HUES6 (cell line): Measurements from ENCODE around the gene ZNF680.
"Not testable (repeated sequence)": the region's sequence is repeated elsewhere in the genome, so short reads cannot be mapped to it uniquely, and the experiment has no call there.

Source experiments
- H3K27ac ChIP-seq: 2 replicates; pipeline ENCODE4 v1.7.0; 2013; ENCODE audit warnings: low read depth, mild to moderate bottlenecking, low read length, inconsistent platforms
- H3K27me3 ChIP-seq: 2 replicates; pipeline ENCODE4 v1.6.1; 2013; ENCODE audit warnings: low read length; ENCODE audit not compliant: control insufficient read depth, insufficient read depth
- H3K36me3 ChIP-seq: 2 replicates; pipeline ENCODE4 v1.6.1; 2013; ENCODE audit warnings: low read length; ENCODE audit not compliant: control insufficient read depth, insufficient read depth
- H3K4me1 ChIP-seq: 2 replicates; pipeline ENCODE4 v1.6.1; 2013; ENCODE audit warnings: low read length; ENCODE audit not compliant: control insufficient read depth, insufficient read depth
- H3K4me3 ChIP-seq: 2 replicates; pipeline ENCODE4 v1.5.1; 2013; ENCODE audit warnings: low read depth, low read length
- H3K9ac ChIP-seq: one replicate; pipeline ENCODE4 v1.6.1; 2013; ENCODE audit warnings: mild to moderate bottlenecking, low read length
- H3K9me3 ChIP-seq: 2 replicates; pipeline ENCODE4 v1.6.1; 2013; ENCODE audit warnings: low read depth, low read length; ENCODE audit not compliant: control insufficient read depth, insufficient read depth

ZNF680 gene

DNA sequence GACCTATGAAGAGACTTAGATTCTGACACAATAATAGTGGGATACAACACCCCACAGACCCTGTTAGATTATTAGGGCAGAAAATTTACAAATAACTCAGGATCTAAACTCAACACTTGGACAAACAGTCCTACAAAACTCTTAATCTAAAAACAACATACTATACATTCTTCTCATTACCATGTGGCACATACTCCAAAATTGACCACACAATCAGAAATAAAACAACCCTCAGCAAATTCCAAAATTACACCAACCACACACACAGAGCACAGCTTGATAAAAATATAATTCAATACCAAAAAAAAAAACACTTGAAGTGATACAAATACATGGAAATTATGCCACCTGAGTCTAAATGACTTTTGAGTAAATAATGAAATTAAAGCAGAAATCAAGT is 7.8 kb downstream of the ZNF680 start:
- Histone ChIP-seq H3K36me3 (no peaks in the 10 kb centered on the region), H3K27me3 (no peaks in the 10 kb centered on the region), H3K9me3 (peaks cover 34% of the 10 kb centered on the region), H3K4me3 (no peak overlapping the region), H3K4me1 (no peaks in the 10 kb centered on the region), H3K9ac (no peak overlapping the region), H3K27ac (no peak overlapping the region)

DNA sequence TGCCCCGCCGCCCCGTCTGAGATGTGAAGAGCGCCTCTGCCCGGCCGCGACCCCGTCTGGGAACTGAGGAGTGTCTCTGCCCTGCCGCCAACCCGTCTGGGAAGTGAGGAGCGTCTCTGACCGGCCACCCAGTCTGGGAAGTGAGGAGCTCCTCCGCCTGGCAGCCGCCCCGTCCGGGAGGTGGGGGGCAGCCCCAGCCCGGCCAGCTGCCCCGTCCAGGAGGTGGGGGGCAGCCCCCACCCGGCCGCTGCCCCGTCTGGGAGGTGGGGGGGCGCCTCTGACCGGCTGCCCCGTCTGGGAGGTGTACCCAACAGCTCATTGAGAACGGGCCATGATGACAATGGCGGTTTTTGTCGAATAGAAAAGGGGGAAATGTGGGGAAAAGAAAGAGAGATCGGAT is 8.7 kb downstream of the ZNF680 start:
- H3K9me3 ChIP-seq = peaks cover 36% of the 10 kb centered on the region
- not testable (repeated sequence) for H3K36me3 ChIP-seq, H3K27ac ChIP-seq, H3K9ac ChIP-seq, H3K27me3 ChIP-seq, H3K4me3 ChIP-seq, H3K4me1 ChIP-seq

DNA sequence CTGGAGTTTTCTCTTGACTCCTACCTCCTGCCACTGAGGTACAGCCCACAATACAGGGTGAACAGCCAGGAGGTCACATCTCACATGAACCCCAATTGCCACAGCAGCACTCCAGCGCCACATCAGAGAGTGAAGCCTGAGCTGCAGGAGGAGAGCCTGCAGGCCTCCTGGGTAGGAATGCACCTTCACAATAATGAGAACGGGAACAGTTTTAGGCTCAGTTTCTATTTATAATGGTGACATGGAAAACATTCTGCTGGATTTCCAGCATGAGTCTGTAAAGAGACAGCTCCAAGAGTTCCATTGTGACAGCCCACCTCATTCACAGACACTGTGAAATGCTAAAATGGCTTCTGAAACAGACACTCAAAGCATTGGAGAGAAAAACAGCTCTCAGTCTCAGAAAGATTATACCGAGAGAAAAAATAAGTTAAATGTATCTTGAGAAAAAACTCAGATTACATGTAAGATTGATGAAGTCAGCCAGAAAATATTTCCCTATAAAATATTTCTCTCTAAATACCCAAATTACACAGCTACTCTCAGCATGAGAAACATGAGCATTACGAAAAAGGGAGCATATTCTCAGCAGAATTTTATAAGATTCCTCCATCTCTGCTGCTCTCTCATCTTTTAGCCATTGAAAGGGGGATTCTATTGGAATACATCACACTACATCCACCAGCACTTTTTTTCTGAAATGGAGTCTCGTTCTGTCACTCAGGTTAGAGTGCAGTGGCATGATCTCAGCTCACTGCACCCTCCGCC is 11.3 kb downstream of the ZNF680 start:
- Histone ChIP-seq H3K27ac (no peak overlapping the region), H3K27me3 (no peaks in the 10 kb centered on the region), H3K36me3 (peaks cover 2% of the 10 kb centered on the region; the same call in 1 of the 2 replicates), H3K9me3 (peaks cover 44% of the 10 kb centered on the region), H3K4me1 (no peaks in the 10 kb centered on the region), H3K9ac (no peak overlapping the region), H3K4me3 (no peak overlapping the region)

DNA sequence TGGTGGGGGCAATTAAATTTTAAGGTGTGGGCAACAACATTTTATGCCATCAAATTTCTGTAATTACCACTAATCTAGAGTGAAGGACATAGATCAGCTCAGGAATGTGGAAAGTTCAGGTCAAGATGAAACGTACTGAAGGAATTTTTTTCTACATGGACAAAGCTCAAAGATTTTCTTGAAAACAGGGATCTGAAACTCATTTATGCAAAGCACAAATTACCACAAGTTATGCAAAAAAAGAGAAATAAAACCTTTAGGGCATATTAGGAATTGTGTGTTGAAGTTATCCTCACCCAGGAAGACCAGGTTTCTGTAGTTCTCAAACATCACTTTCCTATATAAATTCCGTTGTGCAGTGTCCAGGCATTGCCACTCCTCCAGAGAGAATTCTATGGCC is 18.9 kb downstream of the ZNF680 start:
- no peaks in the 10 kb centered on the region for H3K27me3 ChIP-seq

DNA sequence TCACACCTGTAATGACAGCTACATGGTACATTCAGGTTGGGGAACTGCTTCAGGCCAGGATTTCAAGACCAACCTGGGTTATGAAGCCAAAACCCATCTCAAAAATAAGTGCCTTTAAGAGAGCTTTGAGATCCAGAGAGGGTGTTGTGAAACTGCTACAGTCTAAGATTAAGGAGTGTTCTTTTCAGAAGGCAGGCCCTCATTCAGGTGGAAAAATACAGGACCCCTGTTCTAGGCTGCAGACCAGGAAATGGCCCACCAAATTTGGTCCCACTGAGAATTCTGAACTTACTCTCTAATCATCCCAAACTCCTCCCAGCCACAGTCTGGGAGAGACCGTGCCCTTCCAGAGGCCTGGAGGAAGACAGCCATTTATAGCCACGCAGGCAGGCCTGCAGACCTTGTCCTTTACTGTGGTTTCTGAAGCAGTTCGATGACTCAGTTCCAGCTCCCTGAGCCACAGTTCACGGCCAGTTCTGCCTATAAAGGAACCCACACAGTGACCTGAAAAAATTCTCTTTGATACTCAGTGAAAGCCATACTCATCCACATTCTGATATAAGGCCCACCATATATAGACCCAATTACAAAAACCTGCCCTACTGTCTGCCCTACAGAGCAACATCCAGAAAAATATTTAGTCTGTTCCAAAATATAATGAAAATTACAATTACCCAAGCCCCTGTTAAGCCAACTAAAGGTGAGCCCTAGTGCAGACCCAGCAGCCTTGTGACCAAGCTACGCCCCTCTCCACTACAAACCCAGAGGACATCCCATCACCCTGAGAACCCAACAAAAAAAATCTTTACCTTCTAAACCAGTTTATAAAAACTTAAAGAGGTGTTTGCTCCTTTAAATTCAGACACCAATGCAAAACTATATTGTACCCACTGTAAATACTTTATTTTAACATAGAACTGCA is 21.2 kb downstream of the ZNF680 start:
- H3K27me3 ChIP-seq = no peaks in the 10 kb centered on the region
- peaks cover 35% of the 10 kb centered on the region for H3K9me3 ChIP-seq
- H3K4me3 ChIP-seq = no peak overlapping the region
- H3K27ac ChIP-seq = no peak overlapping the region
- peaks cover 17% of the 10 kb centered on the region; the same call in 1 of the 2 replicates for H3K36me3 ChIP-seq
- H3K4me1 ChIP-seq = no peaks in the 10 kb centered on the region
- no peak overlapping the region for H3K9ac ChIP-seq

More for the DNA sequence above, 18.9 kb downstream of the ZNF680 start:
- Histone ChIP-seq H3K4me3 (no peak overlapping the region), H3K27ac (no peak overlapping the region), H3K9ac (no peak overlapping the region), H3K36me3 (peaks cover 15% of the 10 kb centered on the region; the same call in 1 of the 2 replicates), H3K9me3 (peaks cover 36% of the 10 kb centered on the region), H3K4me1 (no peaks in the 10 kb centered on the region)

DNA sequence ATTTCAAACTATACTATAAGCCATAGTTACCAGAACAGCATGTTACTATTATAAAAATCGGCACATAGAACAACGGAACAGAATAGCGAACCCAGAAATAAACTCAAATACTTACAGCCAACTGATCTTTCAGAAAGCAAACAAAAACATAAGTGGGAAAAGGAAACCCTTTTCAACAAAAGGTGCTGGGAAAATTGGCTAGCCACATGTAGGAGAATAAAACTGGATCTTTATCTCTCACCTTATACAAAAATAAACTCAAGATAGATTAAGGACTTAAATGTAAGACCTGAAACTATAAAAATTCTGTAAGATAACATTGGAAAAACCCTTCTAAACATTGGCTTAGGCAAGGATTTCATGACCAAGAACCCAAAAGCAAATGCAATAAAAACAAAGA is 29.1 kb downstream of the ZNF680 start:
- Histone ChIP-seq H3K4me1 (no peaks in the 10 kb centered on the region), H3K4me3 (no peak overlapping the region), H3K9me3 (peaks cover 52% of the 10 kb centered on the region), H3K27ac (no peak overlapping the region), H3K36me3 (peaks cover 9% of the 10 kb centered on the region; the same call in 1 of the 2 replicates), H3K9ac (no peak overlapping the region), H3K27me3 (no peaks in the 10 kb centered on the region)

DNA sequence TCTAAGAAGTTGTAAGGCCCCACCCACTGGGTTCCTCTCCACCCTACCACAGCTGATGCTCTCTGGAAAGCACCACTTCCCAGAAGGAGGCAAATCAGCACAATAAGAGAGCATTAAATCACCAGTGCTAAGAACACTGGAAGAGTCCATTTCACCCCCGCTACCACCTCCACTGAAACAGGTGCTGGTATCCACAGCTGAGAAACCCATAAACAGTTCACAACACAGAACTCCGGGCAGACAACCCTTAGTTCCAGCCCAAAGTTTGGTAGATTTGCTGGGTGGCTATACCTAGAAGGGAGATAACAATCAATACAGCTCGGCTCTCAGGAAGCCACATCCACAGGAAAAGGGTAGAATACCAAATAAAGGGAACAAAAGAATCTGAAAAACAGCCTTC is 34.1 kb downstream of the ZNF680 start:
- Histone ChIP-seq H3K4me3 (no peak overlapping the region), H3K27me3 (no peaks in the 10 kb centered on the region), H3K4me1 (no peaks in the 10 kb centered on the region), H3K36me3 (peaks cover 20% of the 10 kb centered on the region; the same call in 1 of the 2 replicates), H3K9ac (no peak overlapping the region), H3K9me3 (peaks cover 53% of the 10 kb centered on the region), H3K27ac (no peak overlapping the region)

DNA sequence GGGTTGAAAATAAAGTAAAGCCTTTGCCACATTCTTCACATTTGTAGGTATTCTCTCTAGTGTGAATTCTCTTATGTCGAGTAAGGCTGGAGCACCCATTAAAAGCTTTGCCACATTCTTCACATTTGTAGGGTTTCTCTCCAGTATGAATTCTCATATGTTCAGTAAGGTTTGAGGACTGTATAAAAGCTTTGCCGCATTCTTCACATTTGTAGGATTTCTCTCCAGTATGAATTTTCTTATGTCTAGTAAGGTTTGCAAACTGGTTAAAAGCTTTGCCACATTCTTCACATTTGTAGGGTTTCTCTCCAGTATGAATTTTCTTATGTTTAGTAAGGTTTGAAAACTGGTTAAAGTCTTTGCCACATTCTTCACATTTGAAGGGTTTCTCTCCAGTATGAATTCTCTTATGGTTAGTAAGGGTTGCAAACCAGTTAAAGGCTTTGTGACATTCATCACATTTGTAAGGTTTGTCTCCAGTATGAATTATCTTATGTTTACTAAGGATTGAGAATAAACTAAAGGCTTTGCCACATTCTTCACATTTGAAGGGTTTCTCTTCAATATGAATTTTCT is 41.4 kb downstream of the ZNF680 start:
- H3K36me3 ChIP-seq = peaks cover 19% of the 10 kb centered on the region
- no peak overlapping the region for H3K27ac ChIP-seq
- H3K4me3 ChIP-seq = no peak overlapping the region
- H3K4me1 ChIP-seq = no peaks in the 10 kb centered on the region
- no peak overlapping the region for H3K9ac ChIP-seq
- H3K27me3 ChIP-seq = no peaks in the 10 kb centered on the region
- H3K9me3 ChIP-seq = peaks cover 51% of the 10 kb centered on the region

DNA sequence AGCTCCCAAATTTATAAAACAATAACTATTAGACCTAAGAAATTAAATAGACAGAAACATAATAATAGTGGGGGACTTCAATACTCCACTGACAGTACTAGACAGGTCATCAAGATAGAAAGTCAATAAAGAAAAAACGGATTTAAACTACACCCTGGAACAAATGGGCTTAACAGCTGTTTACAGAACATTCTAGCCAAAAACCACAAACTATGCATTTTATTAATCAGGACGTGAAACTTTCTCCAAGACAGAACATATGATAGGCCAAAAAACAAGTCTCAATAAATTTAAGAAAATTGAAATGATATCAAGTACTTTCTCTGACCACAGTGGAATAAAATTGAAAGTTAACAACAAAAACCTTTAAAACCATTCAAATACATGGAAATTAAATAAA is 46.4 kb downstream of the ZNF680 start:
- Histone ChIP-seq H3K9me3 (peaks cover 54% of the 10 kb centered on the region), H3K9ac (no peak overlapping the region), H3K36me3 (peaks cover 8% of the 10 kb centered on the region; the same call in 1 of the 2 replicates), H3K27ac (no peak overlapping the region), H3K27me3 (no peaks in the 10 kb centered on the region), H3K4me1 (no peaks in the 10 kb centered on the region), H3K4me3 (no peak overlapping the region)

DNA sequence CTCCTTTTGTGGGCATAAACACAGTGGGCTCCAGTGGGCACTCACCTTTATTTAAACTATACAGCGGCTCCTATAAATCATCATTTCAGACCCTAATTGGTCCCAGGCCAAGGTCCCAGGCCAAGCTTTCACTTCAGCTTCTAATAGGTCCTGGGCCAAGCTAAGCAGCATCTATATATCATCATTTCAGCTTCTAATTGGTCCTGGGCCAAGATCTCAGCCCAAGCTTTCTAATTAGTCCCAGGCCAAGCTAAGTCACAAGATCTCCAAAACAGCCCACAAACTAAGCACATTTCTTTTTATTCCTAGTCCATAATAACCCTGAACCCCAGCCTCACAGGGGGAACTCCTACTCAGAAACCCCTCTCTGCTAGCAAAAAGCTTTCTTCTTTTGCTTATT is 47.1 kb downstream of the ZNF680 start:
- Histone ChIP-seq H3K27ac (no peak overlapping the region), H3K9me3 (peaks cover 54% of the 10 kb centered on the region), H3K9ac (no peak overlapping the region), H3K27me3 (no peaks in the 10 kb centered on the region), H3K4me3 (no peak overlapping the region), H3K4me1 (no peaks in the 10 kb centered on the region), H3K36me3 (peaks cover 2% of the 10 kb centered on the region; the same call in 1 of the 2 replicates)

DNA sequence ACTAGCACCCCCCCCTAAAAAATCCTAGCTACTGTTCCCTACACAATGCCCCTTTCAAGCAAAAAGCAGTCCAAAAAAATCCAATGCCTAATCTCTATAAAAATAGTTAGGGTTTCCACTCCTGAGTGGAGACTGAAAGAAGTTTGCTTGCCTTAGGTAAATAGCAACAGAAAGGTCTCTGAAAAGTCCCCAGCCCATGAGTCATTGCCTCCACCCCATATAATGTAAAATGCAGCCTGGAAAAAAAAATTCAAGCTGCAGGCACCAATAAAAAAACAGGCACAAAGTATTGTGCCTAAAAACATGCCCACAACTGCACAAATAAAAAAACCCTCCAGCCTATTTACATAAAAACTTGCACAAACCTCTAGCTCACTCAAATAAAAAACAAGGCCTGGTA is 47.5 kb downstream of the ZNF680 start:
- no peak overlapping the region for H3K27ac ChIP-seq
- H3K4me1 ChIP-seq = no peaks in the 10 kb centered on the region
- no peak overlapping the region for H3K9ac ChIP-seq
- H3K27me3 ChIP-seq = no peaks in the 10 kb centered on the region
- no peak overlapping the region for H3K4me3 ChIP-seq
- peaks cover 51% of the 10 kb centered on the region for H3K9me3 ChIP-seq
- H3K36me3 ChIP-seq = peaks cover 2% of the 10 kb centered on the region; the same call in 1 of the 2 replicates
